SH-SY5Y (cell line): ENCODE data around the gene ZNF616.

Experiments
- GATA2 ChIP-seq: IDR thresholded peaks from 2 replicates; pipeline ENCODE4 v1.6.1; 2011; ENCODE audit warnings: mild to moderate bottlenecking, low read depth, low read length
- GATA3 ChIP-seq: IDR thresholded peaks from 2 replicates; pipeline ENCODE4 v1.6.1; 2011; ENCODE audit warnings: low read depth, mild to moderate bottlenecking, low read length, moderate library complexity

DNA sequence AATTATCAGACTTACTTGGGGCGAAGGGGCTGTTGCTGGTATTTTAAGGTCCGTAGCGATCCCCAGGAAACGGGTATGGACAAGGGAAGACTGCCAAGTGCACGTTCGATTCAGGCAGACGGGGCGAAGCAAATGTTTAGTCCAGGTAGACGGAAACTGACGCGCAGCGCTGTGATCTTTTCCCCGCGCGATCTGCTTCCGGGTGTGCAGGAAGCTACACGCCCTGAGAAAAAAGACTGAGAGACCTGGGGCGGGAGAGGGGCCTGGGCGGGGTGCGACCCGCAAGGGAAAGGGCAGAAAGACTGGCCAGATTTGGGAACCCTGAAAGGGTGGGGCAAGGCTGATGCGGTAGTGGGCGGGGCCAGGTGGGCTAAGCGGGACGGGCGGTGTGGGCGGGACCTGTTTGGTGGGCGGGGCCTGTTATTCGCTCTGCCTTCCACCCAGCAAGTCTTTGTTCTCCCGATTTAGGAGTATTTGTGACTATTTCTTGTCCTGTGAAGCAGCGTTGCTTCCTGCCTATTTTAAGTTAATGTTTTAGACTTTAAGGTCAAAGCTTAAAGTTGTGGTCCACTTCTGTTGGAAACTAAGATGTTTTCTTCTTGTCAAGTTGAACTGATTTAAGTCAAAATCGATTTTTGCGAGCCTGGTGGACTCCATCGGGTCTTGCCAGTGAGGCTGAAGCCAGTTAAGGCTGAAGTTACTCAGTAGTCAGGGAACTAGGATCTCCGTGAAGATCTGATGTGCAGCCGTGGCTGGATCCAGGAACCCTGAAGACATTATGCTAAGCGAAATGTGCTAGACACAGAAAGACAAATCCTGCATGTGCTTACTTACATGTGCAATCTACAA, 31.8 kb upstream of the ZNF616 start, which contains the start of gene ZNF836:
- no peak for TF ChIP-seq GATA2
- TF ChIP-seq GATA3: no peak
